Neuronal stem cell (in vitro differentiated cells): ENCODE measurements around the gene TAF1L.
"Not testable (repeated sequence)": the region's sequence is repeated elsewhere in the genome, so short reads cannot be mapped to it uniquely, and the experiment has no call there.

Experiments used
- DNase-seq: peaks from one replicate; pipeline ENCODE4 v3.0.0-alpha.2; 2013; ENCODE audit warnings: low spot score
- H2AFZ ChIP-seq: one replicate; pipeline ENCODE4 v1.6.1; 2013; ENCODE audit warnings: mild to moderate bottlenecking, low read length, inconsistent platforms
- H2AK5ac ChIP-seq: 2 replicates; pipeline ENCODE4 v1.6.1; 2013; ENCODE audit warnings: low read depth, mild to moderate bottlenecking, inconsistent platforms, low read length, moderate library complexity, mixed read lengths
- H2BK120ac ChIP-seq: 2 replicates; pipeline ENCODE4 v1.6.1; 2013; ENCODE audit warnings: low read depth, mild to moderate bottlenecking, inconsistent platforms, low read length, moderate library complexity, mixed read lengths
- H2BK12ac ChIP-seq: one replicate; pipeline ENCODE4 v1.6.1; 2013; ENCODE audit warnings: low read length, inconsistent platforms
- H2BK15ac ChIP-seq: 2 replicates; pipeline ENCODE4 v1.6.1; 2013; ENCODE audit warnings: mild to moderate bottlenecking, low read length, inconsistent platforms, mixed read lengths
- H2BK5ac ChIP-seq: one replicate; pipeline ENCODE4 v1.6.1; 2013; ENCODE audit warnings: inconsistent platforms, mild to moderate bottlenecking, low read length, moderate library complexity
- H3K14ac ChIP-seq: one replicate; pipeline ENCODE4 v1.6.1; 2013; ENCODE audit warnings: low read length, inconsistent platforms
- H3K18ac ChIP-seq: 2 replicates; pipeline ENCODE4 v1.6.1; 2013; ENCODE audit warnings: low read length, inconsistent platforms
- H3K23ac ChIP-seq: 2 replicates; pipeline ENCODE4 v1.6.1; 2013; ENCODE audit warnings: low read depth, mild to moderate bottlenecking, mixed read lengths, low read length, inconsistent platforms; ENCODE audit not compliant: poor library complexity
- H3K27ac ChIP-seq: replicated peaks from 3 replicates; pipeline ENCODE4 v1.5.1; 2013; ENCODE audit warnings: low read length, inconsistent platforms
- H3K27me3 ChIP-seq, 3 experiments: 2 replicates each; pipeline ENCODE4 v1.6.1; 2013; ENCODE audit warnings: low read length in 3 of 3, mild to moderate bottlenecking in 2 of 3, inconsistent platforms in 1 of 3, low read depth in 1 of 3, mixed read lengths in 1 of 3, moderate library complexity in 1 of 3; ENCODE audit not compliant: control insufficient read depth in 3 of 3, insufficient read depth in 3 of 3
- H3K36me3 ChIP-seq, 2 donors: replicated peaks in 1 of 2; 2 replicates each; pipeline ENCODE4 v1.6.1; 2013; ENCODE audit warnings: low read length in 2 of 2; ENCODE audit not compliant: control insufficient read depth in 2 of 2, insufficient read depth in 2 of 2
- H3K4ac ChIP-seq: 2 replicates; pipeline ENCODE4 v1.6.1; 2013; ENCODE audit warnings: inconsistent platforms, mild to moderate bottlenecking, low read length, moderate library complexity
- H3K4me1 ChIP-seq, 2 donors: 1 replicate in 1 of 2; 2 replicates in 1 of 2; pipeline ENCODE4 v1.6.1; 2013; ENCODE audit warnings: low read length in 2 of 2, low read depth in 1 of 2; ENCODE audit not compliant: control insufficient read depth in 2 of 2, insufficient read depth in 1 of 2
- H3K4me2 ChIP-seq: one replicate; pipeline ENCODE4 v1.6.1; 2013; ENCODE audit warnings: mild to moderate bottlenecking, low read length, inconsistent platforms; ENCODE audit not compliant: insufficient read depth, poor library complexity, severe bottlenecking
- H3K4me3 ChIP-seq, 2 donors: 2 replicates each; pipeline ENCODE4 v1.5.1; 2013; ENCODE audit warnings: low read length in 2 of 2, mild to moderate bottlenecking in 2 of 2, inconsistent platforms in 1 of 2, moderate library complexity in 1 of 2
- H3K79me1 ChIP-seq: one replicate; pipeline ENCODE4 v1.6.1; 2013; ENCODE audit warnings: low read depth, mild to moderate bottlenecking, inconsistent platforms, low read length, moderate library complexity
- H3K9ac ChIP-seq: one replicate; pipeline ENCODE4 v1.6.1; 2013; ENCODE audit warnings: mild to moderate bottlenecking, low read depth, low read length, inconsistent platforms; ENCODE audit not compliant: poor library complexity
- H3K9me3 ChIP-seq, 2 donors: replicated peaks in 1 of 2; 2 replicates each; pipeline versions ENCODE3 to v1.6.1; 2013; ENCODE audit warnings: low read length in 2 of 2, mild to moderate bottlenecking in 2 of 2, inconsistent platforms in 1 of 2, low read depth in 1 of 2, mixed read lengths in 1 of 2, moderate library complexity in 1 of 2; ENCODE audit not compliant: control insufficient read depth in 2 of 2, insufficient read depth in 1 of 2
- H4K8ac ChIP-seq: one replicate; pipeline ENCODE4 v1.6.1; 2013; ENCODE audit warnings: low read depth, mild to moderate bottlenecking, inconsistent platforms, low read length, moderate library complexity
- H4K91ac ChIP-seq: one replicate; pipeline ENCODE4 v1.6.1; 2013; ENCODE audit warnings: low read length, low read depth, mild to moderate bottlenecking, inconsistent platforms; ENCODE audit not compliant: poor library complexity
- WGBS, 2 donors: extraction: QIAGEN DNeasy Blood & Tissue Kit; methylation state at CpG; one replicate each; pipeline ENCODE4 v1.1.7; 2013; ENCODE audit warnings: missing lambda C conversion rate in 2 of 2, mixed read lengths in 1 of 2; ENCODE audit not compliant: insufficient read length in 2 of 2, insufficient replicate concordance in 1 of 2; ENCODE audit errors: extremely low coverage in 2 of 2; 5-methylcytosine and 5-hydroxymethylcytosine counted together

Gene TAF1L

DNA sequence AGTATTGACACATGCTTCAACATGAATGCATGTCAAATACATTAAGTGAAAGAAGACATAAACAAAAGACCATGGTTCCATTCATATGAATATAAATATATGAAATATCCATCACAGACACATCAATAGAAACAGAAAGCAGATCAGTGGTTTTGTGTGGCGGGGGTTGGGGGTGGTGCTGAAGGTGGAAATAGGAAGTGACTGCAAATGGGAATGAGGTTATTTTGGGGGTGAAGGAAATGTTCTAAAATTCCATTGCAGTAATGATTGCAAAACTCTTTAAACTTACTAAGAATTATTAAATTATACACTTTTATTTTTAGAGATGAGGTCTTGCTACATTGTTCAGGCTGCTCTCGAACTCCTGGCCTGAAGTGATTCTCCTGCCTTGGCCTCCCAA, 28.7 kb downstream of the TAF1L start:
- no peak overlapping the region for H3K4me2 ChIP-seq
- DNase-seq = no peak
- no peak overlapping the region for H2AK5ac ChIP-seq
- H3K4me1 ChIP-seq = no peaks in the 10 kb centered on the region
- H4K91ac ChIP-seq = no peak overlapping the region
- H3K14ac ChIP-seq = no peak overlapping the region
- H3K27ac ChIP-seq = no peak overlapping the region
- peaks cover 0 to 2% of the 10 kb centered on the region in 2 donors for H3K9me3 ChIP-seq
- no peak overlapping the region for H3K4ac ChIP-seq
- no peak overlapping the region for H2BK5ac ChIP-seq
- H3K79me1 ChIP-seq = no peaks in the 10 kb centered on the region
- no CpG with 5 or more reads among the region's 2 CpGs for WGBS, 2 donors
- H2BK15ac ChIP-seq = no peak overlapping the region
- no peak overlapping the region for H3K18ac ChIP-seq
- H3K4me3 ChIP-seq = no peak overlapping the region
- no peak overlapping the region for H2AFZ ChIP-seq
- no peak overlapping the region for H3K23ac ChIP-seq
- H2BK120ac ChIP-seq = no peak overlapping the region
- peaks cover 0 to 2% (median 0%) of the 10 kb centered on the region in 3 experiments for H3K27me3 ChIP-seq
- H2BK12ac ChIP-seq = no peak overlapping the region
- no peak overlapping the region for H4K8ac ChIP-seq
- H3K9ac ChIP-seq = no peak overlapping the region
- no peaks in the 10 kb centered on the region for H3K36me3 ChIP-seq

DNA sequence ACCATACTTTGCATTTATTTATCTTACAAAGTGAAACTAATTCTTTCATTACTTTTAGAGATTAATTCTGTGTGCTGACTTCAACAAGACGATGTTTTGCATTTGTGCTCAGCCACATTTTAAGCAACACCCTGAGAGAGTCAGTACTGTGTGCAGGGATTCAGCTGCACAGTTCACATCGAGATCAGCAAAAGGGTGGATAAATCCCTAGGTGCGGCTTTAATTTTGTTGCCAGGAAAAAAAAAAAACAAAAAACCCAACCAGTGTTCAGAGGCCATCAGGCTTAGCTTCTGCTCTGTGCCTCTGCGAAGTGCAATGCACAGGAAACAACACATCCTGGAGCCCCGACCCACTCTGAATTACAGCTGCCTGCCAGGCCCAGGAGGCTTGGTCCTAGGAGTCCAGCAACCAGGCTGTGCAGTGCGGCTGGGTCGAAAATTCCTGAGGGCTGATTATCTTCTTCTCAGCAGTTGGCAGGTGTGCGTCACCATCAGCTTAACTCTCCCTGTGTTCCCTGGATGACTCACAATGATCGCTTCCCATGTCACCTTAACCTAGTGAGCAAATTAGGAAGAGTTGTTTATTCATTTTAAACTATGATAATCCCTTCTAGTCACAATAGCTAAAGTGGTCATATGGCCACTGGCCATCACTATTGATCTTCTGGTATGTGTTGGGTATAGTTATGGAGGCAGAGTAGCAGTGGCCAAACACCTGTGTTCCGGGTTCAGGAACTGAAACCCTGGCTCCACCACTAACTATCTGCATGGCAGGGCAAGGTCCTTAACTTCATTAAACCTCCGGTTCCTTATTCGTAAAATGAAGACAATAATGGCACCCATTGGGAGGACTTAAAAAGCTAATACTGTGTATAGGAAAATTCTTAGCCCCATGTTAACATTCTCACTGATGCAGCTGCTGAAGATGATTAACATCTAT, 31.3 kb downstream of the TAF1L start:
- Histone ChIP-seq H4K8ac (no peak overlapping the region), H3K27me3 (peaks cover 0 to 2% (median 0%) of the 10 kb centered on the region in 3 experiments), H3K9me3 (peaks cover 0 to 2% of the 10 kb centered on the region in 2 donors), H3K36me3 (no peaks in the 10 kb centered on the region), H3K4me2 (no peak overlapping the region), H2AK5ac (no peak overlapping the region), H3K23ac (no peak overlapping the region), H3K79me1 (no peaks in the 10 kb centered on the region), H2BK15ac (no peak overlapping the region), H3K18ac (no peak overlapping the region), H2BK120ac (no peak overlapping the region), H2BK12ac (no peak overlapping the region), H3K9ac (no peak overlapping the region), H3K4me1 (no peaks in the 10 kb centered on the region), H2BK5ac (no peak overlapping the region), H3K4ac (no peak overlapping the region), H3K14ac (no peak overlapping the region), H3K27ac (no peak overlapping the region), H4K91ac (no peak overlapping the region), H3K4me3 (no peak overlapping the region), H2AFZ (no peak overlapping the region)
- no peak for DNase-seq
- WGBS, 2 donors = no CpG with 5 or more reads among the region's 12 CpGs

DNA sequence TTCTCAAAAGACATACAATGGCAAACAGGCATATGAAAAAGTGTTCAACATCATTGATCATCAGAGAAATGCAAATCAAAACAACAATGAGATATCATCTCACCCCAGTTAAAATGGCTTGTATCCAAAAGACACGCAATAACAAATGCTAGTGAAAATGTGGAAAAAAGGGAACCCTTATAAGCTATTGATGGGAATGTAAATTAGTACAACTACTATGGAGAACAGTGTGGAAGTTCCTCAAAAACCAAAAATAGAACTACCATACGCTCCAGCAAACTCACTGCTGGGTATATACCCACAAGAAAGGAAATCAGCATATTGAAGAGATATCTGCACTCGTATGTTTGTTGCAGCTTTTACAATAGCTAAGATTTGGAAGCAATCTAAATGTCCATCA, 36.4 kb downstream of the TAF1L start:
- H3K9ac ChIP-seq, H3K4ac ChIP-seq, H3K79me1 ChIP-seq, H2AFZ ChIP-seq, H3K18ac ChIP-seq, H3K36me3 ChIP-seq, DNase-seq, H2BK5ac ChIP-seq, H2BK15ac ChIP-seq, H3K4me2 ChIP-seq, H2BK120ac ChIP-seq, H4K8ac ChIP-seq, H3K4me1 ChIP-seq, H3K14ac ChIP-seq, H4K91ac ChIP-seq, H3K27me3 ChIP-seq, H2AK5ac ChIP-seq, H3K4me3 ChIP-seq, H3K9me3 ChIP-seq, H2BK12ac ChIP-seq, H3K23ac ChIP-seq, H3K27ac ChIP-seq: not testable (repeated sequence)
- no CpG with 5 or more reads among the region's 3 CpGs for WGBS, 2 donors

GRCh38 chr9:32596936-32597335, 38.5 kb downstream of the TAF1L start:
- H4K91ac ChIP-seq = no peak overlapping the region
- H3K4me3 ChIP-seq = no peak overlapping the region
- no peaks in the 10 kb centered on the region for H3K27me3 ChIP-seq
- no peak overlapping the region for H2AK5ac ChIP-seq
- no peaks in the 10 kb centered on the region for H3K36me3 ChIP-seq
- H2BK120ac ChIP-seq = no peak overlapping the region
- no peaks in the 10 kb centered on the region for H3K4me1 ChIP-seq
- H3K9me3 ChIP-seq = no peaks in the 10 kb centered on the region
- H3K9ac ChIP-seq = no peak overlapping the region
- no peak for DNase-seq
- no peak overlapping the region for H3K14ac ChIP-seq
- H3K4ac ChIP-seq = no peak overlapping the region
- H3K27ac ChIP-seq = no peak overlapping the region
- H2BK12ac ChIP-seq = no peak overlapping the region
- H2BK15ac ChIP-seq = no peak overlapping the region
- no peak overlapping the region for H3K23ac ChIP-seq
- H3K18ac ChIP-seq = no peak overlapping the region
- H2AFZ ChIP-seq = no peak overlapping the region
- H4K8ac ChIP-seq = no peak overlapping the region
- no peaks in the 10 kb centered on the region for H3K79me1 ChIP-seq
- no peak overlapping the region for H2BK5ac ChIP-seq
- H3K4me2 ChIP-seq = no peak overlapping the region
